Activated CD8-positive, alpha-beta T cell treated with anti-CD3 and anti-CD28 coated beads for 36 hours (primary cell): Measurements from ENCODE around the gene GRM4. TPM values are rescaled to one million over a fixed set of nuclear protein-coding genes. Genes with fewer than 3 reads are reported as not detected.

Experiments
- ATAC-seq: fragments of 200-7000 bp; cut with Tn5 transposase; one replicate; pipeline ENCODE4 v1.10.0; 2021; ENCODE audit warnings: mild to moderate bottlenecking, moderate library complexity
- CTCF ChIA-PET: fragments of 350-600 bp; sonication (Branson Sonifier 250); formaldehyde crosslinking; loops from one replicate; lab custom pipeline; 2021; ENCODE audit warnings: antibody characterized with exemption; lab: Charles Lee
- POLR2A ChIA-PET: fragments of 350-600 bp; sonication (Branson Sonifier 250); formaldehyde crosslinking; loops from one replicate; lab custom pipeline; 2021; ENCODE audit warnings: antibody characterized with exemption; lab: Charles Lee
- DNase-seq: peaks from one replicate; pipeline ENCODE4 v3.0.0-alpha.2; 2020
- H3K27ac Mint-ChIP-seq: one replicate; pipeline ENCODE4 v1.8.0; 2021; ENCODE audit warnings: mild to moderate bottlenecking, mixed read lengths
- H3K27me3 Mint-ChIP-seq: one replicate; pipeline ENCODE4 v1.8.0; 2021; ENCODE audit warnings: mixed read lengths
- H3K36me3 Mint-ChIP-seq: one replicate; pipeline ENCODE4 v1.8.0; 2021; ENCODE audit warnings: low read depth, mixed read lengths
- H3K4me1 Mint-ChIP-seq: one replicate; pipeline ENCODE4 v1.8.0; 2021; ENCODE audit warnings: low read depth, mixed read lengths
- H3K4me3 Mint-ChIP-seq: one replicate; pipeline ENCODE4 v1.8.0; 2021; ENCODE audit warnings: mild to moderate bottlenecking, moderate library complexity, mixed read lengths
- H3K9me3 Mint-ChIP-seq: one replicate; pipeline ENCODE4 v1.8.0; 2021; ENCODE audit warnings: mixed read lengths
- intact Hi-C: fragments of 100-400 bp; cut with micrococcal nuclease; formaldehyde crosslinking; loops from one replicate; pipeline ENCODE4 v1.10.0; 2022
- total RNA-seq, 2 experiments: library from RNA; stranded (reverse); gene quantifications; one replicate each; pipeline ENCODE4 v1.2.3, GENCODE V29; 2021
- TF ChIP-seq, protein P1 (sequence below): fragments of 200-600 bp; IDR thresholded peaks from one replicate; pipeline ENCODE4 v1.8.0; 2022; ENCODE audit warnings: antibody characterized with exemption, mild to moderate bottlenecking

GRM4 gene
- total RNA-seq, 2 experiments from 2014 or later: 0.11 to 0.14 TPM

DNA sequence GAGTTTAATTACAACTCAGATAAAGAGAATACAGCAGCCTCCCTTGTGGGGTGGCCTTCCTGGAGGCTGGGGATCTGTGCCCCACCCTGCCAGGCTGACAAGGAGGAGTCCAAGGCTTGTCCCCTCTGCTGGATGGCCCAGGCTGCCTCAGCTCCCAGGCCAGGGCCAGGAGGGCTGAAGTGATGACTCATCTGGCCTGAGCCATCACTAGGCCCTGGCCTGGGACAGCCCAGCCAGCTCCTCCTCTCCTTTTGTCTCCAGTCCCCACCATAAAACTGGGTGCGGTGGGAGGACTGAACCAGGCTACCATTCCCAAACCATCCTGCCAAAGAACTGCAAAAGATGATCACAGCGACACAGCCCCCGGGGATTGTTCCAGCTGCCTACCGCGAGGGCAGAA is 15.0 kb downstream of the GRM4 start:
- H3K27me3 Mint-ChIP-seq: peaks cover 29% of the 10 kb centered on the region
- H3K27ac Mint-ChIP-seq: no peak overlapping the region
- ChIA-PET POLR2A (no interaction called here), CTCF (no interaction called here)
- TF ChIP-seq, protein P1, sequence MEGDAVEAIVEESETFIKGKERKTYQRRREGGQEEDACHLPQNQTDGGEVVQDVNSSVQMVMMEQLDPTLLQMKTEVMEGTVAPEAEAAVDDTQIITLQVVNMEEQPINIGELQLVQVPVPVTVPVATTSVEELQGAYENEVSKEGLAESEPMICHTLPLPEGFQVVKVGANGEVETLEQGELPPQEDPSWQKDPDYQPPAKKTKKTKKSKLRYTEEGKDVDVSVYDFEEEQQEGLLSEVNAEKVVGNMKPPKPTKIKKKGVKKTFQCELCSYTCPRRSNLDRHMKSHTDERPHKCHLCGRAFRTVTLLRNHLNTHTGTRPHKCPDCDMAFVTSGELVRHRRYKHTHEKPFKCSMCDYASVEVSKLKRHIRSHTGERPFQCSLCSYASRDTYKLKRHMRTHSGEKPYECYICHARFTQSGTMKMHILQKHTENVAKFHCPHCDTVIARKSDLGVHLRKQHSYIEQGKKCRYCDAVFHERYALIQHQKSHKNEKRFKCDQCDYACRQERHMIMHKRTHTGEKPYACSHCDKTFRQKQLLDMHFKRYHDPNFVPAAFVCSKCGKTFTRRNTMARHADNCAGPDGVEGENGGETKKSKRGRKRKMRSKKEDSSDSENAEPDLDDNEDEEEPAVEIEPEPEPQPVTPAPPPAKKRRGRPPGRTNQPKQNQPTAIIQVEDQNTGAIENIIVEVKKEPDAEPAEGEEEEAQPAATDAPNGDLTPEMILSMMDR: no peak
- no peaks in the 10 kb centered on the region for H3K4me1 Mint-ChIP-seq
- no peak for ATAC-seq
- no peaks in the 10 kb centered on the region for H3K9me3 Mint-ChIP-seq
- no peaks in the 10 kb centered on the region for H3K36me3 Mint-ChIP-seq
- H3K4me3 Mint-ChIP-seq: no peak overlapping the region
- intact Hi-C loops: no loop called here
- DNase-seq: no peak

DNA sequence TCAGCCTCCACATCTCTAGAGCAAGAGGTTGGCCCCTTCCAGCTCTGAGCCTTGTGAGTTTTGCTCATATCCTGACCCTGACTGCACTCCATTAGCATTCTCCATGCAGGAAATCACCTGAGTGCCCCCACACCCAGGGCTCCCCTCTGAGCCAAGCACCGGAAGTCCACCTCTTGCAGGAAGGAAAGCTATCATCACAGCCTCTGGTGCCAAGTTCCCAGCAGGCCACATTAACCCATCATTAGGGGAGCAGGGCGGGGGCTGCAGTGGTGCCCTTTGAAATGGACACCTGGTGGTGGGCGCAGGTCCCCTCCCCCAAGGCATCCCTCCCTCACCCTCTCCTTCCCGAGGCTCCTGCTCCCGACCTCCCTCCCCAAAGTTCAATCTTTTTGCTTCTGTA is 16.1 kb downstream of the GRM4 start:
- DNase-seq (no peak), ATAC-seq (no peak)
- intact Hi-C loops: no loop called here
- H3K4me1 Mint-ChIP-seq: no peaks in the 10 kb centered on the region
- ChIA-PET CTCF (no interaction called here), POLR2A (no interaction called here)
- TF ChIP-seq, protein P1: no peak
- H3K27ac Mint-ChIP-seq: no peak overlapping the region
- H3K36me3 Mint-ChIP-seq: no peaks in the 10 kb centered on the region
- H3K27me3 Mint-ChIP-seq: peaks cover 25% of the 10 kb centered on the region
- no peaks in the 10 kb centered on the region for H3K9me3 Mint-ChIP-seq
- no peak overlapping the region for H3K4me3 Mint-ChIP-seq

DNA sequence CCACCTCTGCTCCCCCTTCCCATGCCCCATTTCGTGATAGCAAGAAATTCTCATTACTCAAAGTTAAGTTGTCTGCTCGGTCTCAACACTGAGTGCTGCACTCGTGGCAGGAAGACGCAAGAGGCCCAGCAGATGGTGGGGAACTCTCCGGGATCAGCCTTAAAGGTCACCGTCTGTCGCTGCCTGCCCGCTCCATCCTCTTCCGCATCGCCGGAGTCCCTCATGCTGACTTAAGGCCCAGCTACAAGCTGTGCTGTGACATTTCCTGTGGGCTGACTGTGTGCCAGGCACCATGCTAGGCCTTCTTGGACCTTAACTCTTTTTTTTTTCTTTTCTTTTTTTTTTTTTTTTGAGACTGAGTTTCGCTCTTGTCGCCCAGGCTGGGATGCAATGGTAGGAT is 17.8 kb downstream of the GRM4 start:
- no peak overlapping the region for H3K4me3 Mint-ChIP-seq
- intact Hi-C loops: no loop called here
- CTCF ChIA-PET: interaction anchor here (0.6 kb wide), 1 partner anchor 11 kb away, joined by 3 read pairs; no protein-coding TSS in a partner anchor
- no peaks in the 10 kb centered on the region for H3K36me3 Mint-ChIP-seq
- ATAC-seq: no peak
- no peak for DNase-seq
- POLR2A ChIA-PET: no interaction called here
- TF ChIP-seq, protein P1: no peak
- H3K4me1 Mint-ChIP-seq: no peaks in the 10 kb centered on the region
- H3K9me3 Mint-ChIP-seq: no peaks in the 10 kb centered on the region
- no peak overlapping the region for H3K27ac Mint-ChIP-seq
- peaks cover 22% of the 10 kb centered on the region for H3K27me3 Mint-ChIP-seq

DNA sequence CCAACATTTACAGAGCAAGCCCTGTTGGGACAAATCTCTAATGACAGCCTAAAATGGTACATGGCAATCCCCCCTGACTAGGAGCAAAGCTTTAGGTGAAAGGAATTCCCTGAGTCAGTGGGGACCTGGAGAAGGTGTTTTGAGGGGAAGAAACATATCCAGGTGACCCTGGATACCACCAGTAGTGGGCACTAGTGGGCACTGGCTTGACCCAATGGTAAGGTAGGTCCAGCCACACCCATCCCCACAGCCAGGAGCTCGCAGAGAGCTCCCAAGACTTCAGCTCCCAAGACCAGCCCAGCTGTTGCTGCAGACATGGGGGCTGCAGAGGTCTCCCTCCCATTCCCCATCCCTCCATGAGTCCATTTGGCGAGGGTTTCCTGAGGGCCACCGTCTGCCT is 19.5 kb downstream of the GRM4 start:
- intact Hi-C loops: no loop called here
- Mint-ChIP-seq H3K36me3 (no peaks in the 10 kb centered on the region), H3K27ac (no peak overlapping the region), H3K9me3 (no peaks in the 10 kb centered on the region), H3K4me3 (no peak overlapping the region), H3K27me3 (peaks cover 11% of the 10 kb centered on the region), H3K4me1 (no peaks in the 10 kb centered on the region)
- TF ChIP-seq, protein P1: no peak
- ChIA-PET CTCF (no interaction called here), POLR2A (interaction anchor here (0.6 kb wide), 1 partner anchor 325 kb away, joined by 3 read pairs; no protein-coding TSS in a partner anchor)
- ATAC-seq (no peak), DNase-seq (no peak)

DNA sequence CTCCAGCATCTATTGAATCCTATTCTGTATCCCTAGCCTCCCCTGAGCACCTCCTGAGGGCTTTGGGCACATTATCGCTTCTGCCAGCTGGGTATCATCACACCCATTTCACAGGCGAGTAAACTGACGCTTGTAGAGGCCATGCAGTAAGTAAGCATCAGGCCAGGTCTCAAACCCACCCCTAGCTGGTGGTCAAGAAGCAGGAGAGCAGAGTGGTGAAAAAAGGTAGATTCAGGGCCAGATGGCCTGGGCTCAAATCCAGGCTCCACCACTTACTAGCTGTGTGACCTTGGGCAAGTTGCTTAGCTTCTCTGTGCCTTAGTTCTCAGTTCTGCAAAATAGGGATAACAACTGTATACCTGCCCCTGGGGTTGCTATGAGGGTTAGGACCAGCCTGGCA is 19.9 kb downstream of the GRM4 start:
- CTCF ChIA-PET: no interaction called here
- Mint-ChIP-seq H3K4me3 (no peak overlapping the region), H3K27me3 (peaks cover 6% of the 10 kb centered on the region), H3K27ac (no peak overlapping the region), H3K4me1 (no peaks in the 10 kb centered on the region), H3K36me3 (no peaks in the 10 kb centered on the region), H3K9me3 (no peaks in the 10 kb centered on the region)
- DNase-seq (no peak), ATAC-seq (no peak)
- intact Hi-C loops: no loop called here
- TF ChIP-seq, protein P1: no peak
- POLR2A ChIA-PET: interaction anchor here (0.6 kb wide), 1 partner anchor 325 kb away, joined by 3 read pairs; no protein-coding TSS in a partner anchor
